ENCODE data around the gene APC2. TPM values are rescaled to one million over a fixed set of nuclear protein-coding genes. Genes with fewer than 3 reads are reported as not detected.
"Not testable (repeated sequence)": the region's sequence is repeated elsewhere in the genome, so short reads cannot be mapped to it uniquely, and the experiment has no call there.

The APC2 gene
- total RNA-seq, 4 donors from 2014 or later = 0.12 to 0.19 TPM; not detected in 2

DNA sequence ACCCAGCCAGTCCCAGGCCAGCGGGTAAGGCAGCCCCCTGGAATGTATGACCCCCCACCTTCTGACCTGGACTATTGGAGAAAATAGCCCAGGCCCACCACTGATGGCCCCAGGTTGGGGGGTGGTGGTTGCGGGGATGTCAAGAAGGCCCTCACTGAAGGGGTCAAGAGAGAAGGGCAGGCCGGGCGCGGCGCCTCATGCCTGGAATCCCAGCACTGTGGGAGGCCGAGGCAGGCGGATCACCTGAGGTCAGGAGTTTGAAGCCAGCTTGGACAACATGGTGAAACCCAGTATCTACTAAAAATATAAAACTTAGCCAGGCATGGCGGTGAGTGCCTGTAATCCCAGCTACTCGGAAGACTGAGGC is 64.4 kb downstream of the APC2 start:
- ATAC-seq (ENCODE audit: low FRiP score) = no peak
- DNase-seq (ENCODE audit: low spot score) = no peak

GRCh38 chr19:1514986-1515721 is 65.2 kb downstream of the APC2 start:
- ATAC-seq (ENCODE audit: low FRiP score) (no peak), DNase-seq (ENCODE audit: low spot score) (no peak)
- TF ChIP-seq CTCF (IDR thresholded peaks at IDR 0.05) = no peak

More for the DNA sequence above, 64.4 kb downstream of the APC2 start:
- no peak for TF ChIP-seq CTCF (IDR thresholded peaks at IDR 0.05)

DNA sequence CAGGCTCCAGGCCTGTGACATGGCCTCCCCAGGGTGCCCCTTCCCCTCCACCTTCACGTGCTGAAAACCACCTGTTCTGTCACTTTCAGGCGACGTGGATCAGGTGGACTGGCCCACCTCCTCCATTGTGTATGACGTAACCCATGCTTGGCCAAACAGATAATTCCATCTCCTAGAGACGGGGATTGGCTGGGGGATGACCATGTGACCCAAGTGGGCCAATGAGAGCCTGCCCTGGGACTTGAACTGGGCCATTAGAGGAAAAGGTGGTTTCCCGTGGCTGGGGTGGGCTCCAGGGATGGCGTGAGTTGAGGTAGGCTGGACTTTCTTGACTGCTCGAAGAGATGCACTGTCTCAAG is 66.5 kb downstream of the APC2 start:
- ATAC-seq (ENCODE audit: low FRiP score) (no peak), DNase-seq (ENCODE audit: low spot score) (no peak)
- no peak for TF ChIP-seq CTCF (IDR thresholded peaks at IDR 0.05)

DNA sequence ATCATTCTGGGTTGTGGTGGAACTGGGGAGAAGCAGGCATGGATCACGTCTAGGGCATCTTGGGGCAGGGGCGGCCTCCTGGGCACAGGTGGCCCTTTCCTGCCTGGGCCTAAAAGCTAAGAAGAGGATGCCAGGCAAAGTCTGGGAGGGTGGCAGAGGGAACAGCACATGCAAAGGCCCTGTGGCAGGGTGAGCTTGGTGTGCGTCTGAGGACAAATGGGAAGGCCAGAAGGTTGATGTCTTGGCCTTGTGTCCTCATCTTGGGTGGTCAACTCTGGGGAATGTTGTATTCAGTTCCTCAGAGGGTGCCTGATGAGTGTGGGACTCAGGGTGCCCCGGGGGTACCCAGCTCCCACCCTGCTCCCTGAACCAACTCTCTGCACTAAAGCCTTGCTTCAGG is 68.5 kb downstream of the APC2 start:
- ATAC-seq (ENCODE audit: low FRiP score) = no peak
- no peak for DNase-seq (ENCODE audit: low spot score)
- no peak for TF ChIP-seq CTCF (IDR thresholded peaks at IDR 0.05)

DNA sequence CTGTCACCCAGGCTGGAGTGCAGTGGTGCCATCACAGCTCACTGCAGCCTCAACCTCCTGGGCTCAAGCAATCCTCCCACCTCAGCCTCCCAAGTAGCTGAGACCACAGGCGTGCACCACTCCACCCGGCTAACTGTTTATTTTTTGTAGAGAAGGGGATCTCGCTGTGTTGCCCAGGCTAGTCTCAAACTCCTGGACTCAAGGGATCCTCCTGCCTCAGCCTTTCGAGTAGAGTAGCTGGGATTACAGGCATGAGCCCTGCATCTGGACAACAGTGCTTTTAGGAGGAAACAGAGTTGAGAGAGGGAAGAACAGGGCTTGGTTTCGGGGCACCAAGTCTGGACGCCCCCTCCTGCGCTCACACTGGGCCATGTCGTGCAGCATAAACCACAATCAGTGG is 69.9 kb downstream of the APC2 start:
- not testable (repeated sequence) for ATAC-seq (ENCODE audit: low FRiP score); DNase-seq (ENCODE audit: low spot score)

DNA sequence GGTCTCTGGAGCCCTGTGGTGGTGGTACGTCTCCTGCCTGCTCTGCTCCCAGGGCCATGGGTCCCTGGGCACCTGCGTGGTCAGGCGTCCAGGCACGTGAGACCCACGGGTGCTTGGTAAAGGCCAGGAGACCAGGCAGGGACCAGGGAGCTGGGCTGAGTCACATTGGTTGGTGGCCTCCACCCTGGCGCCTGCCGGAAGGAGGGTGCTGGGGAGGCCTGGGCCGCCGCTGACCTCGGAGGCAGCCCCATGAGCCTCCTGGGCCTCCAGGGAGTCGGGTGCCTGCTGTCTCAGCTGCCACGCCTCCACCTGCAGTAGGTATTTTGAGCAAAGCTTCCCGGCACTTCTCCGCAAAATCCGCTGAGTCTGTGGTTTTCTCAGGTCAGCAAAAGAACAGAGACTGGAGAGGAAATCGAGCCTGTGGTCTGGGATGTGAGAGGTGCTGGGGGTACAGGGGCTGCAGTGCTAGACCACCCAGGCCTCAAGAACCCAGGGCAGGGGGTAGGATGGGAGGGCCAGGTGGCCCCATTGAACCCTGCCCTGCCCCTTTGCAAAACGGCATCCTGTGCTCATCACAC is 70.4 kb downstream of the APC2 start:
- no peak for TF ChIP-seq CTCF (IDR thresholded peaks at IDR 0.05)
- ATAC-seq (ENCODE audit: low FRiP score) (no peak), DNase-seq (ENCODE audit: low spot score) (no peak)

DNA sequence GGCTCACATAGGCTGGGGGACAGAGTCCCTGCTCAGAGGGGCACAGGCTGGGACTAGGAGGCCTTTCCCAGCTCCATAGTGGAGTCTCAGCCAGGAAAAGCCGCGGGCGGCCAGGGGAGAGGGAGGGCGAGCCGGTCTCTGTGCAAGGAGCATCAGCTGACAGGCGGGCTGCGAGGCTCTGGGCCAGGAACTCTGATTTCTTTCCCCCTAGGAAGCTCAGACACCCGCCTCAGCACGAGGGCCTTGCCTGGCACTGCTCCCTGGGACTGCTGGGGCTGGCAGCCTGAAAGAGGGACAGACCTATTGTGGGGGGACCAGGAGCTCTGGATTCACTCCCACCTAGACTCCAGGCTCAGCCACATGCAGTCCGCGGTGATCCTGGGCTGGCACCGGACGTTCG is 71.7 kb downstream of the APC2 start:
- ATAC-seq (ENCODE audit: low FRiP score) (no peak), DNase-seq (ENCODE audit: low spot score) (no peak)
- no peak for TF ChIP-seq CTCF (IDR thresholded peaks at IDR 0.05)

All from omental fat pad (tissue), 4 donors.